ENCODE measurements around the gene CAPN11.
"Not testable (repeated sequence)": the region's sequence is repeated elsewhere in the genome, so short reads cannot be mapped to it uniquely, and the experiment has no call there.

Gene CAPN11

DNA sequence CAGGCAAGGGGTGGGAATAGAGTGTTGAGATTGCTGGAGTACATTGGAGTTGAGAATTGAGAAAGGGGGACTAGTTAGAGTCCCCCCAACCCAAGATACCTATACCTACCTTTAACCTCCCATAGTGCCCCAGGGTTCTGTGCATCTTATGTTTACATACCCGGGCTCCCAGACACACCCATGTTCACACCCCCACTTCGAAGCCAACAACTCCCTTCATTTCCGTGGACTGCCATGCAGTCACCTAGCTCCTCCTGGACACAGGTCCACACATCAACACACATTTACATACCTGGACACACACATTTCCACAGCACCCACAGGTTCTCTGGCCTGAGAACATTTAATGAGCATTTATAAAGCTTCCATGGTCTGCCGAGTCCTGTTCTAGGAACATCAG lies 26.1 kb upstream of the CAPN11 start:
- no peak for DNase-seq

DNA sequence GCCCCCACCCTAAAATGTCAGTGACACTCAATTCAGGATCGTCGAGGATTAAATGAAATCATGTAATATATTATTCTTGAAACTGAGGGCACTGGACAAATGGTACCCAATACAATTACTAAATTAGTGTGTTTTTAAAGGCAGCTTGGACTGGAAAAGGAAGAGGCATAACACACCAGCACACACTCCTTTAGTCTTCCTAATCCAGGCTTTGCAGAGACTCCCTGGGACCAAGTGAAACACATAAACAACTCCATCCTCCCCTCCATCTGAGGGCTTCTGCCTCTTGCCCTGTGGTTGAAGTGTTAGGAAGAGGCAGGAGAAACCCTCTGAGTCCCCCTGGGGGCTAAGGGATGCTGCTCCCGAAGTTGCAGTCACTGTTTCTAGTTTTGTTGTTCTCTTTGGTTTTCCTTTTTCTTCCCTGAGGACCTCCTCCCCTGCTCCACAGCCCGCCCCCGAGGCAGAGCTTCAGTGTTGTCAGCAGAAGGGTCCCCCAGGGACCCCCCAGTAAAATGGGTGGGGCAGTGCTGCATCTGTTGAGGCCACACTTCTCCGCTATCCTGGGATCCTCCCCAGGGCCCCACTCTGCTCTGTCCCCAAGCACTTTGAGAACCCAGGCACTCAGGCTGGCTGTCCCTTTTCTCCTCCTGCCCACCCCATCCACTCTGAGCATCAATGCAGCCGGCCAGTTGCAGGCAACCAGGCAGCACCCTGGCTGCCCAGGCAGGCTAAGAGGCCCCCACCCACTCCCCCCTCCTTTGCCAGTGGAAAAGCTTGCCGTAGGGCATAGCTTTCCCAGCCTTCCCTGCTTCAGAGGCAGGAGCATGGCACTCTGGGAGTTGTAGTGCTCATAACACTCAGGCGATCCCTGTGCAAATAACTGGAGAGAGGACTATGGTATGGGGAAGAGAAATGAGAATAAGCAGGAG lies 25.4 kb upstream of the CAPN11 start:
- DNase-seq, result no peak

GRCh38 chr6:44133981-44134711 lies 24.5 kb upstream of the CAPN11 start:
- DNase-seq, result no peak

GRCh38 chr6:44135173-44135758 lies 23.4 kb upstream of the CAPN11 start:
- no peak for DNase-seq

- DNase-seq, result no peak
Observed at GRCh38 chr6:44135875-44136274, 22.7 kb upstream of the CAPN11 start.

DNA sequence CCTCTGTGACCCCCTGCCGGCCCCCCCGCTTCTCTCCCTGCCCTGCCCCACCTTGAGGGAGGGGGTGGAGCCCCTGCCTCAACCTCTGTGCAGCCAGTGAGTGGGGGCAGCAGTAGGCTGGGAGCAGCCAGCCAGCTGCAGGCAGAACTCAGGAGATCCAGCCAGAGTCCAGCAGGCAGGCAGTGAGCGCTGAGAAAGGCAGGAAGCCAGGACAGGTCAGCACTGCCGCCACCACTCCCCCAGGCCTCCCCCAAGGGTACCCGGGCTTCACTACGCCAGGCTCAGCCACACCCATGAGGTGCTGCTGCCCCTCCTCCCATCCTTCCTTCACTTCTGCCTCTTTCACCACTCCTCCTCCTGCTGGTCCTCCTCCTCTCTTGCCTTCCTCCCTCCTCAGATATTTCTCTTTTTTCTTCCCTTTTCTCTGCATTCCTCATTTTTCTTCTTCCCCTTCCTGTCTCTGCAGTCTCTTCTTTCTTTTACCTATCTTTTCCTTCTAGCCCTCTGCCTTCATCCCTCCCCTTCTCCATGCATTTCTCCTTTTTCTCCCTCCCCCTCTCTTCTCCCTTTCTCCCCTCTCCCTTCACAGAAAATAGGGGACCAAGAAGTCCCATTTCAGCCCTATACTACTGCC lies 19.8 kb upstream of the CAPN11 start:
- DNase-seq, result no peak

DNA sequence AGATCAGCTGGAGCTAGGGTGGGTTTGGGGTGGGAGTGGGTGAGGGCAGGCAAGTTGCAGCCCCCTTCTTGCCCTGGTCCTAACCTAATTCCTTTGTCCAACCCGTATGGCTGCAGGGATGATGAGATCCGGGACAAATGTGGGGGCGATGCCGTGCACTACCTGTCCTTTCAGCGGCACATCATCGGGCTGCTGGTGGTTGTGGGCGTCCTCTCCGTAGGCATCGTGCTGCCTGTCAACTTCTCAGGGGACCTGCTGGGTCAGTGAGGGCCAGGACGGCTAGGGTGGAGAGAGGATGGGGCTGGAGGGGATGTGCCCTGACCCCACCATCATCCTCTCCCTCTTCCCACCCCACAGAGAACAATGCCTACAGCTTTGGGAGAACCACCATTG lies 19.3 kb upstream of the CAPN11 start:
- no peak for DNase-seq

DNA sequence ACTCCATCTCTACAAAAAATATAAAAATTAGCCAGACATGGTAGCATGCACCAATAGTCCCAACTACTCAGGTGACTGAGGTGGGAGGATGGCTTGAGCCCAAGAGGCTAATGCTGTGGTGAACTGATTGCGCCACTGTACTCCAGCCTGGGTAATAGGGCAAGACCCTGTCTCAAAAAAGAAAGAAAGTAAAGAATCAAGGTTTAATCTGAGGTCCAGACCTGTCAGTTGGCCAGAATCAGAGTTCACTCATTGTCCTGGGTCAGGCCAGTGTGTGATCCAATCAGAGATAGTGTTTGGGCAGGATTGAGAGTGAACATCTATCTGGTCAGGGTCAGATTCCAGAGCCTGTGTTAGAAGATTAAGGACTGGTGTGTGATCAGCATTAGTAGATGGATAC lies 15.8 kb upstream of the CAPN11 start:
- DNase-seq, result no peak

DNA sequence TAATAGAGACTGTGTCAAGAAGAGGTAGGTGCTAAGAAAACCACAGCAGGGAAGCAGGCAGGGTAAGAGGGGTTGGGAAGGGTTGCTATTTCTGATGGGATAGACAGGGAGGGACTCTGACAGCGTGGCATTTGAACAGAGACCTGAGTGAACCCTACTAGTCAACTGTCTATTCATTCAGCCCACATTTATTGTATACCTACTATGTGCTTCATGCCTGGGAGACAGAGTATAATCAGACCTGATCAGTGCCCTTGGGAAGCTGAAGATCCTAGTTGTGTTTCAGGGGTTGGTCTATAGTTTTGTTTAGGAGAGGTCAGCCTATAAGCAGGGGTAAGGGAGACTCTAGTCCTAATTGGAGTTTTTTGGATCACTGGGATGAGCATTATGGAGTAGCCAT lies 14.9 kb upstream of the CAPN11 start:
- no peak for DNase-seq

GRCh38 chr6:44144536-44144935 lies 14.1 kb upstream of the CAPN11 start:
- not testable (repeated sequence) for DNase-seq

- DNase-seq, result no peak
Observed at GRCh38 chr6:44145839-44146238, 12.8 kb upstream of the CAPN11 start.

DNA sequence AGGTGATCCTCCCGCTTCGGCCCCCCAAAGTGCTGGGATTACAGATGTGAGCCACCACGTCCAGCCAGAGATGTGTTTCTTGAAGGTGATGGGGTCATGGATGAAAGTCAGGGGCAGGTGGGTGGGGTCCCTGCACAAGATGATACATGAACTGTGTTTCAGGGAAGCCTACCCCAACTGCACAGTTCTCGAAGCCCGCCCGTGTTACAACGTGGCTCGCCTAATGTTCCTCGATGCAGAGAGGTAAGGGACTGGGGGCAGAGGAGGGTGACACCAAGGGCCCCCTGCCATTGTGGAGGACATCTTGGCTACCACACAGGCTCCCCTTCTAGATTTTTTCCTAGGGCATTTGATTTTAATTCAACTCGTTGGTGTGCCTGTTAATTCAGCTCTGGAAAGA lies 11.9 kb upstream of the CAPN11 start:
- no peak for DNase-seq

DNA sequence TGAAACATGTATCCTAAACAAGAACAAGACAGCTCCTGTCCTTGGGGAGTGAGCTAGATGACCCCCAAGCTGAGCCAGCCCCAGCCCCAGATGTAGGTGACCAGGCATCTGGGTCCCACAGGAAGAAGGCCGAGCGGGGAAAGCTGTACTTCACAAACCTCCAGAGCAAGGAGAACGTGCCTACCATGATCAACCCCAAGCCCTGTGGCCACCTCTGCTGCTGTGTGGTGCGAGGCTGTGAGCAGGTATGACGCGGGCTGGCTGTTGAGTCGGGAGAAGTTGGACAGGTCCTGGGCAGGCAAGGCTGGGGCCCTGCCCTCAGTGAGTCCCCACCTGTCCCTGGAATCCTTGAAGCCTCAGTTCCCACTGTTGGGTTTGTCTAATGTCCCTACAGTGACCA lies 11.4 kb upstream of the CAPN11 start:
- DNase-seq, result no peak

- DNase-seq, result no peak
Observed at GRCh38 chr6:44148306-44148705, 10.3 kb upstream of the CAPN11 start.

DNA sequence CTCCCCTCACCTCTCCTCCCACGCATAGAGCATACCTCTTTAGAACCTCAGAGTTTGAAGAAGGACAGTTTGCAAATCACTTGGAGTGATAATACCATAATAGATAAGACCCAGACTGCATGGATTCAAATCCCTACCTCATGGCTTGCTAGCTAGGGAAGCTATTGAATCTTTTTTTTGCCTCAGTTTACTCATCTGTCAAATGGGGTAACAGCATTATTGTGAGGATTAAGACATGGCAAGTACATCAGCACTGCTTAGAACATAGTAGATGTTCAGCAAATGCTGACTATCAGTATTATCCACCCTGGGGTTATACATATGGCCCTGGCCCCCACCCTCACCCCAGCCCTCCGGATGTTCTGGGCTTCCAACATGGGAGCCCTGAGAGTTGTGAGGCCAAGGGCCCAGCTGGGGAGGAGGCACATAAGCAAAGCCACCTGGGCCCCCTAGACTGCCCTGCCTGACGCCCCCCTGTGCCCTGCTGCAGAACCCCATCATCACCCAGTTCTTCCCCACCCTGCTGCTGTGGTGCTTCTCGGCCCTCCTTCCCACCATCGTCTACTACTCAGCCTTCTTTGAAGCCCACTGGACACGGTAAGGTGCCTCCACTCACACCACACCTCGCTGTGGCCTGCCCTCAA lies 9.1 kb upstream of the CAPN11 start:
- no peak for DNase-seq

GRCh38 chr6:44150317-44150917 lies 8.2 kb upstream of the CAPN11 start:
- DNase-seq, result no peak

DNA sequence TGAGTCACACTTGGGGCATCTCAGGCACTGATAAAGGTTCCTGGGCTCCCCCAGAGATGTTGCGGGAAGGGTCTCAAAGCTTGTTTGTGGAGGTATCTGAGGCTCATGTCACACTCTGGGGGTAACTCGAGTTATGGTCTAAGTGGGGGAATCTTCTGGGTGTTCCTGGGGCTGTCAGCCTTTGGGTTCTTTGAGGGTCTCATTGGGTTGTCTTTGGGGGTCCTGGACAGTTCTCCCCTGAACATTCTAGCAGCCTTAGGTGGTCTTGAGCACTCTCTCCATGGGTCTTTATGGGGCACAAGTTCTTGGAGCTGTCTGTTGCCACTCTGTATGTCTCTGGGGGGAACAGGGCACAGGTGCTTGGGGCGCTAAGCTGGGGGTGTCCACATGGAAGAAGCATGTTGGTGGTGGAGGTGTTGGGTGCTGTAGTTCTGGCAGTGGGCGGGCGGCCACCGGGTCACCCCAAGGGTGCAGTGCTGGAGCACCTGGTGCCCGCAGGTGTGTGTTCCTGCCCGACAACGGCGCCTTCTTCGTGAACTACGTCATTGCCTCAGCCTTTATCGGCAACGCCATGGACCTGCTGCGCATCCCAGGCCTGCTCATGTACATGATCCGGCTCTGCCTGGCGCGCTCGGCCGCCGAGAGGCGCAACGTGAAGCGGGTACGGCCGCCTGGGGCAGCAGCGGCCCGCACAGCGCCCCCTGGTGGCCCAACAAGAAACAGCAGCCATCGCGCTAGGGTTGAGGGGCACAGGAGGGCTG lies 7.1 kb upstream of the CAPN11 start:
- DNase-seq, result peak; percentile 73

DNA sequence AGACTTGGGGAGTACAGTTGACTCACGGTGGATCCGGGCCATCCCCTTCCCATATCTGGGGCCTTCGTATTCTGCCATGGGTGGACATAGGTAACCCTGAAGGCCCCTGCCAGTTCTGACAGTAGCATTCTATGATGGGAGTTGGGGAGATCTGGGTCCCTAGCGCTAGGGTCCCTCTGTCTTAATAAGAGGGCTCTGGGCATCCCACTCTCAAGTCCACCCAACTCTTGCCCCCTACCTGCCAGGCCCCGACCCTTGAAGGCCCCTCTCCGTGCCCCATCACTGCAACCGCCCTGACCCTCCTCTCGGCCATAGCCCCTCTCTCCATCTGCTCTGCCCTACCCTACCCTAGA lies 6.5 kb upstream of the CAPN11 start:
- DNase-seq, result no peak

GRCh38 chr6:44152533-44152932 lies 6.1 kb upstream of the CAPN11 start:
- DNase-seq, result no peak

DNA sequence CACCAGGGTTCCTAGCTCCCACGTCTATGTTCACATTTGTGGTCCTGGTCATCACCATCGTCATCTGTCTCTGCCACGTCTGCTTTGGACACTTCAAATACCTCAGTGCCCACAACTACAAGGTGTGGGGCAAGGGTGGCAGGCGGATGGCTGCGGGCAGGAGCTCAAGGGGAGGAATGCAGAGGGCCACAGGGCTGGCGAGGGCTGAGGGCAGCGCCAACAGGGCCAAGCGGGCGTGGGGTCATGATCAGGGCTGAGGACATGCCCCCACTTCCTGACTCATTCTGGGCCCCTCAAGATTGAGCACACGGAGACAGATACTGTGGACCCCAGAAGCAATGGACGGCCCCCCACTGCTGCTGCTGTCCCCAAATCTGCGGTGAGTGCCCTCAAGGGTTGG lies 4.6 kb upstream of the CAPN11 start:
- no peak for DNase-seq

DNA sequence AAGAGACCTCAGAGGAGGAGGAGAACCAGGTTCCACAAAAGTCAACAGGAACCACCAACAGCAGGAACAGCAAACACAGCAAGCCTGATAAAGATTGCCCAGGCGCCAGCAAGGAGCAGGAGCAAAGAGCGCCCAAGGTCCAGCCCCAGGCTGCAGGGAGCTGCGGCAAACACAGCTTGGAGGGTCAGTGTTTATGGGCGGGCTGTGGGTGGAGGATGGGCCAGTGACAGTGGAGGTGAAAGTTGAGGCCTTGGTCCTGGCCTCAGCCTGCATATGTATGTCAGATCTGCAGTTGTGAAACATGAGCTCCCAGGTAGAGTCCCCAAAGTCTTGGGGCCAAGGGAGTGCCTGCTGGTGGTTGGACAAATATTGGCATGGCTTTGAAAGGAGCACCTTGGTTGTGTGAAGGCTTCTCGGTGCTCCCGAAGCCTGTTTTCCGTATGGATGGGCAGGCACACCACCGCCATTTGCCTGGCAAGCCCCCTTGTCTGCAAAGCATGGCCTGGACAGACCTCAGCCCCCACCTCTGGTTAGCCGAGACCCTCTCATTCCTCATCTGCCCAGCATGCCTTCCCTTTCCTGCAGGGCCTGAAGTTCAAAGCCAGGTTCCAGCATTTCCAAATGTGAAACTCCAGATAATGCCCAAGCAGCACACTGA lies 2.0 kb upstream of the CAPN11 start:
- no peak for DNase-seq

Measured in effector CD4-positive, alpha-beta T cell (primary cell).